ENCODE results near the gene NHS.
"Not testable (repeated sequence)": the region's sequence is repeated elsewhere in the genome, so short reads cannot be mapped to it uniquely, and the experiment has no call there.

NHS gene

GRCh38 chrX:17501746-17502145 lies 126.7 kb downstream of the NHS start:
- no peak for DNase-seq

DNA sequence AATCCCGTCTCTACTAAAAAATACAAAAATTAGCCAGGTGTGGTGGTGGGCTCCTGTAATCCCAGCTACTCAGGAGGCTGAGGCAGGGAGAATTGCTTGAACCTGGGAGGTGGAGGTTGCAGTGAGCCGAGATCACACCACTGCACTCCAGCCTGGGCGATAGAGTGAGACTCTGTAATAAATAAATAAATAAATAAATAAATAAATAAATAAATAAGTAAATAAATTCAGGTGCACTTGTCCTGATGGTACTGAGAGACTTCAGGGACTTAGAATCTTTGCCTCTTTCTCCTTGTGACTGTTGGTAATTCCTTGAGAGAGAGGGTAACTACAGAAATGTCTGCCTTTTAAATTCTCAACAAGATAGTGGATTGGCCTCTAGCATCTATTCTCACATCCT lies 131.4 kb downstream of the NHS start:
- not testable (repeated sequence) for DNase-seq

GRCh38 chrX:17511556-17511955 lies 136.6 kb downstream of the NHS start:
- DNase-seq = no peak

- no peak for DNase-seq
These were observed 144.4 kb downstream of the NHS start for GRCh38 chrX:17519358-17519757.

GRCh38 chrX:17520016-17520615 lies 145.1 kb downstream of the NHS start:
- no peak for DNase-seq

DNA sequence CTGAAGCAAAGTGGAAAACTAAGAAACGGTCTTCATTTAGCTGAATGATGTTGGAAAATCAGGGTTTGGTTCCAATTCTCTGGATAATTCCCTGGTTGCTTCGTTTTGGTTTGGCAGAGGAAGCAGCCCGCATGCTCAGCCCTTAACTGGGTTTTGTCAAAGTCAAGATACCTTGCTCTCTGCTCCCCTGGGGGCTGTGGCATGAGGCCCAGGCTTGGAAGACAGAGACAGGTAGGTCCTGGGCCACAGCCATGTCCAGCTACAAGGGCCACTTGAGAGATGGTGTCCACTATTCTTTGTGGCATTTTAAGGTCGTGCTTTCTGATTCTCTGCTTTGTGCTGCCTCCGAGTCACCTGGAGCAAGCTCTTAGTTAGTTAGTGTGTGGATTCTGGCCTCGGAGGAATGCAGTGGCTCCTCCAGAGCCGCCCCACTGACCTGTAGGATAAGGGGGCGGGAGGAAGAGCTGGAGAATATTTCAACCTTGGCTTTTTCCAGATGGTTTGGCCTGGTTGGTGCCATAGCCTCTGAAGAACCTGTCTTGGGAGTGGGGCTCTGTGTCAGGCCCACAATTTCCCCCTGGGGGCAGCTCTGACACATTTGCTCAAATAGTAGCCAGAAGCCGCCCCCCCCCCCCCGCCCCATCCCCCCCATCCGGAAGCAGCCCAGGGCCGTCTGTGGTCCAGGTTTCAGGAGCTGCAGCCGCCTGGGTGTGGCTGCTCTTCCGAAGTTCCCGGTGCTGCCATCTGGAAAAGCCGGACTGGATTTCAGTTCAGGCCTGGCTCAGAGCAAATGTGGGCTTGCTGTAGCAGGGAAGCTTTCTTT lies 147.1 kb downstream of the NHS start:
- no peak for DNase-seq

GRCh38 chrX:17525266-17525665 lies 150.3 kb downstream of the NHS start:
- DNase-seq = no peak

DNA sequence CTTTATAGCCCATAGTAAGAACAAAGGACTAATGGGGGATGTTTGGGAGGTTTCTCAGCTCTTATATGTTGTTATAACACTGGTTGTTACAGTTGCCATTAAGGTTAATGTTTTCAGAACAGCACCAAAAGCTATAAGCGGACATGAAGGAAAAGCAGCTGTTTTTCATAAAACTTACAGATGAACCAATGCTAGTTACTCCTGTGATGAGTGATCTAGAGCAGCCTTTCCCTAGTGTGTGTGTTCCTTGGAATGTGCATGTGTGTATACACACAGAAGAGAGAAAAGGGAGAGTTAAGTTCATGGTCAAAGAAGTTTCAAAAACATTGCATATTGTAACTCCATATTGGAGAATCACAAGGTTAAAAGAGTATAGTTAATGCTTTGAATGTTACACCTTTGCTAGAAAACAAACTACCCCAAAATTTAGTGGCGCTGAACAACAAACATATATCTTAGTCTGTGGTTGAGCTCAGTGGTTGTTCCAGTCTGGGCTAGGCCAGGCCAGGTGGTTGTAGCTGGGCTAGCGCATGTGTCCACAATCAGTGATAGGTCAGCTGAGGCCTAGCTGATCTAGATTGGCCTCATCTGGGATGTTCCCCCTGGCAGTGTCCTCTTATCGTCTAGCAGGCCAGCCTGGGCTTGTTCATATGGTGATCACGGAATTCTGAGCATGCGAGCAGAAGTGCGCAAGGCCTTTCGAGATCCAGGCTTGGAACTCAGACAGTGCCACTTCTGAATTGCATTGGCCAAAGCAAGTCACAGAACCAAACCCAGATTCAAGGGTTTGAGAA lies 151.0 kb downstream of the NHS start:
- DNase-seq = no peak

- no peak for DNase-seq
These were observed 152.2 kb downstream of the NHS start for GRCh38 chrX:17527135-17527701.

GRCh38 chrX:17527922-17528321 lies 152.9 kb downstream of the NHS start:
- no peak for DNase-seq

- no peak for DNase-seq
These were observed 154.2 kb downstream of the NHS start for GRCh38 chrX:17529151-17529745.

GRCh38 chrX:17531500-17531899 lies 156.5 kb downstream of the NHS start:
- DNase-seq = no peak

GRCh38 chrX:17535229-17535628 lies 160.2 kb downstream of the NHS start:
- no peak for DNase-seq

GRCh38 chrX:17537723-17538243 lies 162.8 kb downstream of the NHS start:
- no peak for DNase-seq

GRCh38 chrX:17542123-17542522 lies 167.1 kb downstream of the NHS start:
- no peak for DNase-seq

GRCh38 chrX:17544821-17545220 lies 169.8 kb downstream of the NHS start:
- DNase-seq = no peak

DNA sequence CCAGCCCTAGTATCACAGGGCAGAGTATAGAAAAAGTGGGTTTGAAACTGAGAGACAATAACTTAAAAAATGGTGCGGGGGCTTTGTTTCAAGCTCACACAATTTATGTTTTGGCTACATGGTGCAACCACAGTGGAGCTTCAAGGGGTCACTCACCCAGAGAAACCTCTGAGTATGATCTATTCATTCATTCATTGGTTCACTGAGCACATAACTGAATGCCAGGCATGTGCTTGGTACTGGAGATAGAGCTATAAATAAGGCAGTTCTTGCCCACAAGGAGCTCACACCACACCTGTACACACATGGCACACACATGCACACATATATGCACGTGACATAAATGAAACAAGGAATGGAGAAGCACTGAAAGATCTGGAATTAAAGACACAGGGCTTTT lies 171.4 kb downstream of the NHS start:
- DNase-seq = no peak

GRCh38 chrX:17547658-17548057 lies 172.7 kb downstream of the NHS start:
- DNase-seq = no peak

GRCh38 chrX:17549107-17549651 lies 174.2 kb downstream of the NHS start:
- DNase-seq = no peak

DNA sequence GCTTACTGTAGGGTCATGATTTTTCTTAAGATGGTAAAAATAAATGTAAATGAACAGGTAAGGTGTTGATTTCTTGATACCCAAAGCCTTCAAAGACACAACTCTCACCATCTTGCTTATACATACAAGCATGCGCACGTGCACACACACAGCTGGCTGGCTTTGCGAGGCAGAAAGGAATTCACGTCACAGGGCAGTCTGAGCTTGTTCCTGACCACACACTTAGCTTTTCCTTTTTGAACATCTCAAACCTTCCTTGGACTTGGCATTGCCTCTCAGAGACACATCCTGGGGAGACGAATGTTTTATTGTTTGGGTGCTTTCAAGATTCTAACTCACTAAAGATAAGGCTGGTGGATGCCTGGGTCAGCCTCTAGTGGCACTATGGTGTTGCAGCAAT lies 175.0 kb downstream of the NHS start:
- DNase-seq = no peak

GRCh38 chrX:17552044-17552650 lies 177.1 kb downstream of the NHS start:
- no peak for DNase-seq

GRCh38 chrX:17553469-17553868 lies 178.5 kb downstream of the NHS start:
- no peak for DNase-seq

All from NCI-H2029 (cell line).